K562 (cell line): ENCODE data around the gene PCBP4. TPM values are rescaled to one million over a fixed set of nuclear protein-coding genes. Genes with fewer than 3 reads are reported as not detected.
A peak's percentile ranks its signal among the peaks of the same experiment; 100 is the strongest.

ENCODE experiments used
- ARNT ChIP-seq, 2 experiments: fragments of 450-650 bp; IDR thresholded peaks; 2 replicates each; pipeline ENCODE4 v1.6.1; 2016; ENCODE audit warnings: mild to moderate bottlenecking in 1 of 2
- C11orf30 ChIP-seq: fragments of 450-650 bp; IDR thresholded peaks from 2 replicates; pipeline ENCODE4 v1.6.1; 2016; ENCODE audit warnings: low read depth, mild to moderate bottlenecking
- CBFA2T2 ChIP-seq: fragments of 450-650 bp; conservative IDR thresholded peaks from 2 replicates; pipeline ENCODE4 v1.6.1; 2017; ENCODE audit warnings: mild to moderate bottlenecking
- ESRRB ChIP-seq: fragments of 250-450 bp; sonication (Bioruptor Pico); IDR thresholded peaks from 2 replicates; pipeline ENCODE4 v1.5.0; 2020; ENCODE audit warnings: mild to moderate bottlenecking, moderate library complexity, borderline replicate concordance
- FOXJ2 ChIP-seq: fragments of 200-800 bp; sonication (Bioruptor generic); IDR thresholded peaks from 2 replicates; pipeline ENCODE4 v1.6.1; 2016; ENCODE audit warnings: missing genetic modification characterization, missing compliant biosample characterization
- KLF16 ChIP-seq: IDR thresholded peaks from 2 replicates; pipeline ENCODE4 v1.6.1; 2016; ENCODE audit warnings: antibody characterized with exemption
- MBD2 ChIP-seq: sonication (generic); IDR thresholded peaks from 2 replicates; pipeline ENCODE4 v1.6.1; 2016; ENCODE audit warnings: low read depth, borderline replicate concordance
- MED1 ChIP-seq: sonication (generic); formaldehyde crosslinking; IDR thresholded peaks from 2 replicates; pipeline ENCODE4 v1.8.1; 2023; ENCODE audit warnings: missing genetic modification reagents, borderline replicate concordance
- NCOA4 ChIP-seq: fragments of 450-650 bp; IDR thresholded peaks from 2 replicates; pipeline ENCODE4 v1.6.1; 2018; ENCODE audit warnings: mild to moderate bottlenecking; ENCODE audit not compliant: partially characterized antibody
- RAD21 ChIP-seq, 2 experiments: fragments of 250-450 bp in 1 of 2; fragments of 450-650 bp in 1 of 2; sonication (Bioruptor Pico) in 1 of 2; formaldehyde crosslinking in 1 of 2; IDR thresholded peaks in 1 of 2; conservative IDR thresholded peaks in 1 of 2; 2 replicates each; pipeline versions ENCODE4 v1.4.0 to v1.8.0; 2020 to 2022; ENCODE audit warnings: mild to moderate bottlenecking in 2 of 2, moderate library complexity in 1 of 2
- SIX5 ChIP-seq, 2 experiments: IDR thresholded peaks; 2 replicates each; pipeline ENCODE4 v1.6.1; 2011; ENCODE audit warnings: low read length in 2 of 2, borderline replicate concordance in 1 of 2, low read depth in 1 of 2, mild to moderate bottlenecking in 1 of 2, moderate library complexity in 1 of 2; ENCODE audit not compliant: insufficient read depth in 1 of 2
- ZFP30 ChIP-seq: fragments of 250-450 bp; sonication (Bioruptor Pico); IDR thresholded peaks from 2 replicates; pipeline ENCODE4 v1.8.0; 2022; ENCODE audit warnings: moderate library complexity, mild to moderate bottlenecking, inconsistent platforms, borderline replicate concordance
- ZNF384 ChIP-seq: IDR thresholded peaks from 2 replicates; pipeline ENCODE4 v1.6.1; 2012; ENCODE audit warnings: low read depth, low read length, improper control_type of control experiment
- ZNF583 ChIP-seq: fragments of 250-450 bp; sonication (Bioruptor Pico); IDR thresholded peaks from 2 replicates; pipeline ENCODE4 v1.4.0; 2020
- ZSCAN32 ChIP-seq: fragments of 450-650 bp; formaldehyde crosslinking; IDR thresholded peaks from 2 replicates; pipeline ENCODE4 v1.4.0; 2020; ENCODE audit warnings: mild to moderate bottlenecking, moderate library complexity
- polyA plus RNA-seq, 8 experiments: library from polyadenylated mRNA; depleted of rRNA in 4 of 8; stranded (reverse) in 5 of 8; unstranded in 3 of 8; fragments of >200 nt; fragmentation: Nextera tagmentation in 2 of 8; fragmentation: Illumina TruSeq in 1 of 8; extraction: Ambion mirVana in 2 of 8; extraction: Trizol in 1 of 8; gene quantifications; 2 replicates each; pipeline versions ENCODE4 v1.2.1 to v1.2.3, GENCODE V29; 2011 to 2014; ENCODE audit warnings: inconsistent platforms in 1 of 8, missing spikeins in 1 of 8
- total RNA-seq, 7 experiments: library from RNA; depleted of rRNA in 6 of 7; stranded (reverse); fragments of >200 nt in 6 of 7; fragmentation: Illumina TruSeq in 2 of 7; extraction: Trizol in 2 of 7; gene quantifications; 2 replicates each; pipeline versions ENCODE4 v1.2.1 to v1.2.3, GENCODE V29; 2011 to 2021; ENCODE audit warnings: low replicate concordance in 1 of 7
- TF ChIP-seq, protein P1 (sequence below), 2 experiments: IDR thresholded peaks; 2 replicates each; pipeline ENCODE4 v1.6.1; 2012; ENCODE audit warnings: improper control_type of control experiment in 2 of 2, low read depth in 2 of 2, low read length in 2 of 2, borderline replicate concordance in 1 of 2
- TF ChIP-seq, protein P2 (sequence below): conservative IDR thresholded peaks from 2 replicates; pipeline ENCODE4 v1.6.1; 2011; ENCODE audit warnings: low read depth, mild to moderate bottlenecking, low read length; ENCODE audit not compliant: control insufficient read depth
- TF ChIP-seq, protein P3 (sequence below): fragments of 450-650 bp; IDR thresholded peaks from 2 replicates; pipeline ENCODE4 v1.6.1; 2017; ENCODE audit warnings: antibody characterized with exemption, mild to moderate bottlenecking

Gene PCBP4
- total and polyA plus RNA-seq, 9 of the 15 experiments (the other 6 are each of a cell fraction or from before 2014, with no cell fraction given): 0.06 to 5.8 (median 2.6) TPM

DNA sequence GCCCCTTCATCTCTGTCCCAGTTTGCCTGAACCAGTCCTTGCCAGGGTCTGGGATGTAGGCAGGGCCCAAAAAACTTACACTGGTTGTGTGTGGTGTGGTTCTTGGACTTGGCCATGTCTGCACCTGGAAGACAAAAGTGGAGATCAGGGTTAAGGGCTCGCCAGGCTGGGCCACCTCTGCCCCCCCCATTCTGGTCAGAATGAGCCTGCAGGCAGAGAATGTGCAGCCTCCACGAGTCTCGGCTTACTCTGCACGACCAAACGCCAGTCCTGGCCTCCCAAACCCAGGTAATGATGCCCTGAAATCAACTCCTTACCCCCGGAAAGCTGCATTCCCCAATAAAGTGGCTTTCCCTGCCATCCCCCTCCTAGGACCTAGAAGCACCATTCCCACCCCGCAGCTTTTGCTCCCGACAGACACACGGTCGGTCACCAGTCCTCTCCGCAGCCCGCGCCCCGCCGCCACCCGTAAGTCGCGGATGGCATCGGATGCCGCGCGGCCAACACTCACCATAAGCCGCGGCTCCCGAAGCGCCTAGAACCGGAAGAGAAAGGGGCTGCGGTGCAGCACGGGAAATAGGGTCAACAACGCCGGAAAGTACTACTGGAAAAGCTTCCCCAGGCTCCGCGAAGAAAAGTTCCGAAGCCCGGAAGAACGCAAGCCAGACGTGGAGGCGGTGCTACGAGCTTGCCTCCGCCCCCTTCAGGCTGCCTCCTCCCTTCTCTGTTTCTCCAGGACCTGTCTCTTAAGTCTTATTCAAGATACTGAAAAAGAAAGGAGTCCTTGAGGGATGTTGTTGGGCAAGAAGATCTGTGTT is 28.3 kb upstream of the PCBP4 start, which contains the start of gene RPL29 (continued):
- no peak for TF ChIP-seq ZNF583 (CRISPR knock-in tag)
- TF ChIP-seq RAD21 (CRISPR knock-in tag; conservative IDR thresholded peaks at IDR 0.05 in 1 of 2, IDR thresholded peaks at IDR 0.05 in 1 of 2): no peak
- no peak for TF ChIP-seq MED1
- TF ChIP-seq SIX5 (IDR thresholded peaks at IDR 0.05; ENCODE audit: borderline replicate concordance in 1 of 2, insufficient read depth in 1 of 2, low read depth in 1 of 2, low read length in 2 of 2): peak; percentile 48 to 49; a peak in 1 of 4 replicates
- 0 out of 2 replicates have a peak, but pooled peaks have one; percentile 25 for TF ChIP-seq ZNF384
- TF ChIP-seq, protein P1, sequence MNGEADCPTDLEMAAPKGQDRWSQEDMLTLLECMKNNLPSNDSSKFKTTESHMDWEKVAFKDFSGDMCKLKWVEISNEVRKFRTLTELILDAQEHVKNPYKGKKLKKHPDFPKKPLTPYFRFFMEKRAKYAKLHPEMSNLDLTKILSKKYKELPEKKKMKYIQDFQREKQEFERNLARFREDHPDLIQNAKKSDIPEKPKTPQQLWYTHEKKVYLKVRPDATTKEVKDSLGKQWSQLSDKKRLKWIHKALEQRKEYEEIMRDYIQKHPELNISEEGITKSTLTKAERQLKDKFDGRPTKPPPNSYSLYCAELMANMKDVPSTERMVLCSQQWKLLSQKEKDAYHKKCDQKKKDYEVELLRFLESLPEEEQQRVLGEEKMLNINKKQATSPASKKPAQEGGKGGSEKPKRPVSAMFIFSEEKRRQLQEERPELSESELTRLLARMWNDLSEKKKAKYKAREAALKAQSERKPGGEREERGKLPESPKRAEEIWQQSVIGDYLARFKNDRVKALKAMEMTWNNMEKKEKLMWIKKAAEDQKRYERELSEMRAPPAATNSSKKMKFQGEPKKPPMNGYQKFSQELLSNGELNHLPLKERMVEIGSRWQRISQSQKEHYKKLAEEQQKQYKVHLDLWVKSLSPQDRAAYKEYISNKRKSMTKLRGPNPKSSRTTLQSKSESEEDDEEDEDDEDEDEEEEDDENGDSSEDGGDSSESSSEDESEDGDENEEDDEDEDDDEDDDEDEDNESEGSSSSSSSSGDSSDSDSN (IDR thresholded peaks at IDR 0.05; ENCODE audit: borderline replicate concordance in 1 of 2, low read depth in 2 of 2, low read length in 2 of 2): no peak
- no peak for TF ChIP-seq ESRRB (CRISPR knock-in tag)
- TF ChIP-seq, protein P2, sequence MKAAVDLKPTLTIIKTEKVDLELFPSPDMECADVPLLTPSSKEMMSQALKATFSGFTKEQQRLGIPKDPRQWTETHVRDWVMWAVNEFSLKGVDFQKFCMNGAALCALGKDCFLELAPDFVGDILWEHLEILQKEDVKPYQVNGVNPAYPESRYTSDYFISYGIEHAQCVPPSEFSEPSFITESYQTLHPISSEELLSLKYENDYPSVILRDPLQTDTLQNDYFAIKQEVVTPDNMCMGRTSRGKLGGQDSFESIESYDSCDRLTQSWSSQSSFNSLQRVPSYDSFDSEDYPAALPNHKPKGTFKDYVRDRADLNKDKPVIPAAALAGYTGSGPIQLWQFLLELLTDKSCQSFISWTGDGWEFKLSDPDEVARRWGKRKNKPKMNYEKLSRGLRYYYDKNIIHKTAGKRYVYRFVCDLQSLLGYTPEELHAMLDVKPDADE: no peak; the same call in 1 of the 2 replicates
- no peak; a peak in 1 of 4 replicates for TF ChIP-seq ARNT (IDR thresholded peaks at IDR 0.05)
- TF ChIP-seq ZFP30: no peak
- TF ChIP-seq FOXJ2 (tag): 0 out of 2 replicates have a peak, but pooled peaks have one; percentile 32
- TF ChIP-seq NCOA4: no peak
- TF ChIP-seq C11orf30: peak; percentile 91
- TF ChIP-seq, protein P3, sequence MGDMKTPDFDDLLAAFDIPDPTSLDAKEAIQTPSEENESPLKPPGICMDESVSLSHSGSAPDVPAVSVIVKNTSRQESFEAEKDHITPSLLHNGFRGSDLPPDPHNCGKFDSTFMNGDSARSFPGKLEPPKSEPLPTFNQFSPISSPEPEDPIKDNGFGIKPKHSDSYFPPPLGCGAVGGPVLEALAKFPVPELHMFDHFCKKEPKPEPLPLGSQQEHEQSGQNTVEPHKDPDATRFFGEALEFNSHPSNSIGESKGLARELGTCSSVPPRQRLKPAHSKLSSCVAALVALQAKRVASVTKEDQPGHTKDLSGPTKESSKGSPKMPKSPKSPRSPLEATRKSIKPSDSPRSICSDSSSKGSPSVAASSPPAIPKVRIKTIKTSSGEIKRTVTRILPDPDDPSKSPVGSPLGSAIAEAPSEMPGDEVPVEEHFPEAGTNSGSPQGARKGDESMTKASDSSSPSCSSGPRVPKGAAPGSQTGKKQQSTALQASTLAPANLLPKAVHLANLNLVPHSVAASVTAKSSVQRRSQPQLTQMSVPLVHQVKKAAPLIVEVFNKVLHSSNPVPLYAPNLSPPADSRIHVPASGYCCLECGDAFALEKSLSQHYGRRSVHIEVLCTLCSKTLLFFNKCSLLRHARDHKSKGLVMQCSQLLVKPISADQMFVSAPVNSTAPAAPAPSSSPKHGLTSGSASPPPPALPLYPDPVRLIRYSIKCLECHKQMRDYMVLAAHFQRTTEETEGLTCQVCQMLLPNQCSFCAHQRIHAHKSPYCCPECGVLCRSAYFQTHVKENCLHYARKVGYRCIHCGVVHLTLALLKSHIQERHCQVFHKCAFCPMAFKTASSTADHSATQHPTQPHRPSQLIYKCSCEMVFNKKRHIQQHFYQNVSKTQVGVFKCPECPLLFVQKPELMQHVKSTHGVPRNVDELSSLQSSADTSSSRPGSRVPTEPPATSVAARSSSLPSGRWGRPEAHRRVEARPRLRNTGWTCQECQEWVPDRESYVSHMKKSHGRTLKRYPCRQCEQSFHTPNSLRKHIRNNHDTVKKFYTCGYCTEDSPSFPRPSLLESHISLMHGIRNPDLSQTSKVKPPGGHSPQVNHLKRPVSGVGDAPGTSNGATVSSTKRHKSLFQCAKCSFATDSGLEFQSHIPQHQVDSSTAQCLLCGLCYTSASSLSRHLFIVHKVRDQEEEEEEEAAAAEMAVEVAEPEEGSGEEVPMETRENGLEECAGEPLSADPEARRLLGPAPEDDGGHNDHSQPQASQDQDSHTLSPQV: no peak
- TF ChIP-seq ZSCAN32: no peak
- TF ChIP-seq KLF16: no peak
- TF ChIP-seq MBD2: peak; percentile 70; the same call in 1 of the 2 replicates
- no peak for TF ChIP-seq CBFA2T2
